Stimulated activated CD8-positive, alpha-beta memory T cell treated with anti-CD3 and anti-CD28 coated beads, Interleukin-15, amount 100 ng/mL, for 48 hours (primary cell): ENCODE data around the gene KCNH8.

Experiments used
- DNase-seq, 2 donors: peaks; one replicate each; pipeline ENCODE4 v3.0.0-alpha.2; 2020; ENCODE audit warnings: low read depth in 2 of 2

The KCNH8 gene

GRCh38 chr3:19364148-19364547 is 215.8 kb downstream of the KCNH8 start:
- DNase-seq: no peak

- DNase-seq: no peak
Observed at GRCh38 chr3:19365471-19365870, 217.2 kb downstream of the KCNH8 start.

GRCh38 chr3:19384868-19385267 is 236.6 kb downstream of the KCNH8 start:
- DNase-seq: no peak

- DNase-seq: no peak
Observed at GRCh38 chr3:19392150-19392549, 243.8 kb downstream of the KCNH8 start.

- no peak for DNase-seq
Observed at GRCh38 chr3:19394946-19395345, 246.6 kb downstream of the KCNH8 start.

GRCh38 chr3:19396726-19397125 is 248.4 kb downstream of the KCNH8 start:
- no peak for DNase-seq

GRCh38 chr3:19399356-19399755 is 251.0 kb downstream of the KCNH8 start:
- DNase-seq: no peak

GRCh38 chr3:19399836-19400235 is 251.5 kb downstream of the KCNH8 start:
- no peak for DNase-seq

GRCh38 chr3:19420159-19420558 is 271.8 kb downstream of the KCNH8 start:
- no peak for DNase-seq

- no peak for DNase-seq
Observed at GRCh38 chr3:19425825-19426224, 277.5 kb downstream of the KCNH8 start.

- no peak for DNase-seq
Observed at GRCh38 chr3:19427422-19428149, 279.3 kb downstream of the KCNH8 start.

GRCh38 chr3:19428729-19429128 is 280.4 kb downstream of the KCNH8 start:
- no peak for DNase-seq

- DNase-seq: no peak
Observed at GRCh38 chr3:19432669-19433068, 284.4 kb downstream of the KCNH8 start.

GRCh38 chr3:19436746-19437145 is 288.4 kb downstream of the KCNH8 start:
- no peak for DNase-seq

GRCh38 chr3:19439944-19440343 is 291.6 kb downstream of the KCNH8 start:
- DNase-seq: no peak

GRCh38 chr3:19446138-19446537 is 297.8 kb downstream of the KCNH8 start:
- no peak for DNase-seq

- DNase-seq: no peak
Observed at GRCh38 chr3:19446687-19447086, 298.4 kb downstream of the KCNH8 start.

- no peak for DNase-seq
Observed at GRCh38 chr3:19455546-19455945, 307.2 kb downstream of the KCNH8 start.

GRCh38 chr3:19456738-19457137 is 308.4 kb downstream of the KCNH8 start:
- DNase-seq: no peak

- DNase-seq: no peak
Observed at GRCh38 chr3:19457449-19457848, 309.1 kb downstream of the KCNH8 start.

GRCh38 chr3:19467761-19468160 is 319.5 kb downstream of the KCNH8 start:
- no peak for DNase-seq

- no peak for DNase-seq
Observed at GRCh38 chr3:19471138-19471537, 322.8 kb downstream of the KCNH8 start.

GRCh38 chr3:19473971-19474580 is 325.8 kb downstream of the KCNH8 start:
- DNase-seq: no peak

GRCh38 chr3:19476281-19476680 is 328.0 kb downstream of the KCNH8 start:
- DNase-seq: no peak
